Measurements from ENCODE around the gene COPZ2.

COPZ2 gene

GRCh38 chr17:47983492-47984223 lies 53.9 kb downstream of the COPZ2 start:
- DNase-seq (ENCODE audit: low read depth), result no peak
- H3K4me3 ChIP-seq (ENCODE audit: low read depth, low read length), result no peak overlapping the region
- no peak for TF ChIP-seq CTCF (IDR thresholded peaks at IDR 0.05; ENCODE audit: low read depth, low read length)
- TF ChIP-seq MAX (IDR thresholded peaks at IDR 0.05; ENCODE audit: low read depth, low read length), result no peak
- no peak for TF ChIP-seq POLR2A (IDR thresholded peaks at IDR 0.05; ENCODE audit: extremely low read depth, insufficient read length)
- no peak for TF ChIP-seq MYC (IDR thresholded peaks at IDR 0.05; ENCODE audit: low read depth, low read length)

GRCh38 chr17:47982645-47983390 lies 54.8 kb downstream of the COPZ2 start:
- no peak for DNase-seq (ENCODE audit: low read depth)
- no peak overlapping the region for H3K4me3 ChIP-seq (ENCODE audit: low read depth, low read length)
- TF ChIP-seq CTCF (IDR thresholded peaks at IDR 0.05; ENCODE audit: low read depth, low read length), result no peak
- no peak for TF ChIP-seq MYC (IDR thresholded peaks at IDR 0.05; ENCODE audit: low read depth, low read length)
- no peak for TF ChIP-seq POLR2A (IDR thresholded peaks at IDR 0.05; ENCODE audit: extremely low read depth, insufficient read length)
- TF ChIP-seq MAX (IDR thresholded peaks at IDR 0.05; ENCODE audit: low read depth, low read length), result no peak

GRCh38 chr17:47982091-47982617 lies 55.4 kb downstream of the COPZ2 start:
- no peak for DNase-seq (ENCODE audit: low read depth)
- H3K4me3 ChIP-seq (ENCODE audit: low read depth, low read length), result no peak overlapping the region
- TF ChIP-seq CTCF (IDR thresholded peaks at IDR 0.05; ENCODE audit: low read depth, low read length), result no peak
- TF ChIP-seq POLR2A (IDR thresholded peaks at IDR 0.05; ENCODE audit: extremely low read depth, insufficient read length), result no peak
- no peak for TF ChIP-seq MAX (IDR thresholded peaks at IDR 0.05; ENCODE audit: low read depth, low read length)
- no peak for TF ChIP-seq MYC (IDR thresholded peaks at IDR 0.05; ENCODE audit: low read depth, low read length)

- no peak for DNase-seq (ENCODE audit: low read depth)
- H3K4me3 ChIP-seq (ENCODE audit: low read depth, low read length), result no peak overlapping the region
- TF ChIP-seq CTCF (IDR thresholded peaks at IDR 0.05; ENCODE audit: low read depth, low read length), result no peak
- TF ChIP-seq POLR2A (IDR thresholded peaks at IDR 0.05; ENCODE audit: extremely low read depth, insufficient read length), result no peak
- no peak for TF ChIP-seq MYC (IDR thresholded peaks at IDR 0.05; ENCODE audit: low read depth, low read length)
- no peak for TF ChIP-seq MAX (IDR thresholded peaks at IDR 0.05; ENCODE audit: low read depth, low read length)
Observed at GRCh38 chr17:47981462-47981861, 56.1 kb downstream of the COPZ2 start.

- no peak for TF ChIP-seq POLR2A (IDR thresholded peaks at IDR 0.05; ENCODE audit: extremely low read depth, insufficient read length)
- no peak for TF ChIP-seq CTCF (IDR thresholded peaks at IDR 0.05; ENCODE audit: low read depth, low read length)
- no peak for TF ChIP-seq MAX (IDR thresholded peaks at IDR 0.05; ENCODE audit: low read depth, low read length)
- no peak for TF ChIP-seq MYC (IDR thresholded peaks at IDR 0.05; ENCODE audit: low read depth, low read length)
- DNase-seq (ENCODE audit: low read depth), result no peak
- no peak overlapping the region for H3K4me3 ChIP-seq (ENCODE audit: low read depth, low read length)
Observed at GRCh38 chr17:47980541-47980940, 57.1 kb downstream of the COPZ2 start.
